ENCODE measurements around the gene PTX4.
"Not testable (repeated sequence)": the region's sequence is repeated elsewhere in the genome, so short reads cannot be mapped to it uniquely, and the experiment has no call there.

The PTX4 gene

DNA sequence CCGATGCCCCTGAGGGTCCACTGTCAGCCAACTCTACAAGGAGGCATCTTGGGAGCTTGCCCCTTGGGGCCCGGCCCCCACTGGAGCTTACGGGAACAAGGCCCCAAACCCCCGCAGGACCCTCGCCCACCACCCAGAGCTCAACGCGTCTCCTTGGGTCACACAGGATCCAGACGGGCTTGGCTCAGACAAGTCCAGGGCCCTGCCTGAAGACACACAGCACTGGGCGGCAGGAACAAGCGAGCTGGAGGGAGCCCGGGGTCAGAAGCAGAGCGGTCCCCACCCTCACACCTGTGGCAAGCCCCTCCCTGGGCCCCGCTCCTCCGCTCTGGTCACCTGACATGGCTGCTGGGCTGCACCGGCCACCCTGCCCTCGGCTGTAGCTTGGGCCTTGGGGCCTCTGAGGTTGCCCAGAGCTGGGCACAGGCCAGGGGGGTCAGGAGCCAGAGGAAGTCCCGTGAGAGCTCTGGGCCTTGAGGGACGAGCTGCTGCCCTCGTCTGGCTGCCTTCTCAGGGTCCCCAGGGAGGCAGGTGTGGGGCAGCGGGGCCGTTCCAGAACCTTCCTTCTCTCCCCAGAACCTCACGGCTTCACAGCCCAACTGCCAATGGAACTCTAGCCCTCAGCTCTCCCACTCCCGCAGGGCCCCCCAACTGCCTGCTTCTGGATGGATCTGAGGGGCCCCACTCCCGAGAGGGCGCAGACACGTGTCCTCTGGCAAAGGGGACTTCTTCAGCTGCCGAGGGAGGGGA lies 44.6 kb downstream of the PTX4 start, which contains the start of gene CCDC154:
Gene CCDC154 (minus strand): TSS at position 577 of the 750 bp plus-strand sequence. CDS start 234 bp downstream, at position 343.
- DNase-seq (ENCODE audit: low spot score), result no peak

DNA sequence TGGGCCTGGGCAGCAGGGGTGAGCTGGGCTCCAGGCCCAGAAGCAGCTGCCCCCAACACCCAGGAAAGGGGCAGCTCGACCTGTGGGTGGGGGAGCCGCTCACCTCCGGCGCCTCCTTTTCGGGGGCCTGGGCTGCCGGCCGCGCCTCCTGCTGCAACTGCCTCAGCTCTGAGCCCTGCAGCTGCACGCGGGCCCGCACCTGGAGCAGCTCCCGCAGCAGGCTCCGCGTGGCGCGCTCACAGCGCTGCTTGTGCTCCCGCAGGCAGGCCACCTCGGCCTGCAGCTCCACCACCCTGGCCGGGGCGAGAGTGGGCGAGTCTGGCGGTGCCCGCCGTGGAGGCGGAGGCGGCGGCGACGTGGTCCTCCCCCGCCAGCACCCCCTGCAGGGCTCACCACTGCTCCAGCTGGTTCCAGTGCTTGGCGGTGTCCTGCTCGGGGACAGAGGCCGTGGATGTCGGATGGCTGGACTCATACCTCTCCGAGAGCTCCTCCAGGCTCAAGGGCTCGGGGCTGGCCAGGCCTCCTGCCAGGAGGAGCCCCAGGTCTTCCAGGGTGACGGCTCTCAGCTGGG lies 45.3 kb downstream of the PTX4 start:
- DNase-seq (ENCODE audit: low spot score), result no peak

DNA sequence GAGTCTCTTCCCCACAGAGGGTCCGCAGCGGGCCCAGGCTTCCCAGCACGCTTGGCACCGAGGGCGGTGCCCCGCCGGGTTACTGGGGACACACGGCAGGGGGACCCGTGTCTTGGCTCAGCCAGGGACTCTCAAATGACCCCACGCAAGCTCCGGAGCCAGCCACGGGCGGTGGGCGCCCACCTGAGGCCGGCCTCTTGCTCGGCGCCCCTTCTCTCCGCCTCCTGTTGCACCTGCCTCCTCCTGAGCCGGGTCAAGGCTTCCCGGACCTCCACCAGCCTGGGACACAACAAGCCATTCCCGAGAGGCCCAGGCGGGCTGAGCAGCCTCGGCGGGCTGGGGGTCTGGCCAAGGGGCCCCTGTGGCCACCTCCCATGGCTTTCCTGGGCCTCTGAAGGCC lies 46.0 kb downstream of the PTX4 start:
- no peak for DNase-seq (ENCODE audit: low spot score)

DNA sequence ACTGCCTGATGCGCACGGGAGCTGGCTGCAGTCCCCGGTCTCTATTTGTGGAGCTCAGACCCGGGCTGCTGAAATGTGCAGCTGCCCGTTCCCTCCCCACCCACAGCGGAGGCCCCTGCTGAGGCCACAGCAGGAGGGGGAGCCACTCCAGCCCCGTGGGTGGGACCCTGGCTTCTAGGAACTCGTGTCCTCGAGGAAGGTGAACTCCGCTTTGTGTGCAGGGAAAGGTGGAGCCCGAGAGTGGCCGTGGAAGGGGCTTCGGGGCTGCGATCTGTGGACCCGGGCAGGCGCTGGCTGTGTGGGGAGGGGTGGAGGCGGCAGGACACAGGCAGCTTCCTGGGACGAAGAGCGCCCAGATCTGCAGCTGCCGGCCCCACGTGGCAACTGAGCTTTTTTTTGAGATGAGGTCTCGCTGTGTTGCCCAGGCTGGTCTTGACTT lies 47.3 kb downstream of the PTX4 start:
- DNase-seq (ENCODE audit: low spot score), result no peak

DNA sequence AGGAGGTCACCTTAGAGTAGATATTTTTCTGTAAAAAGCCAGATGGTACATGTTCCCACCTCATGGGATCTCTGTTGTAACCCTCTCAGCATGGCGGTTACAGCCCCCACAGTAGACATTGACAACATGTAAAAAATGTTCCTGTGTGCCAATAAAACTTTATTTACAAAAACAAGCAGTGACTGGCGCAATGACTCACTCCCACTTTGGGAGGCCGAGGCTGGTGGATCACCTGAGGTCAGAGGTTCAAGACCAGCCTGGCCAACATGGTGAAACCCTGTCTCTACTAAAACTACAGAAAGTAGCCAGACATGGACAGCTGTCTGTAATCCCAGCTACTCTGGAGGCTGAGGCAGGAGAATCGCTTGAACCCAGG lies 49.1 kb downstream of the PTX4 start:
- not testable (repeated sequence) for DNase-seq (ENCODE audit: low spot score)

DNA sequence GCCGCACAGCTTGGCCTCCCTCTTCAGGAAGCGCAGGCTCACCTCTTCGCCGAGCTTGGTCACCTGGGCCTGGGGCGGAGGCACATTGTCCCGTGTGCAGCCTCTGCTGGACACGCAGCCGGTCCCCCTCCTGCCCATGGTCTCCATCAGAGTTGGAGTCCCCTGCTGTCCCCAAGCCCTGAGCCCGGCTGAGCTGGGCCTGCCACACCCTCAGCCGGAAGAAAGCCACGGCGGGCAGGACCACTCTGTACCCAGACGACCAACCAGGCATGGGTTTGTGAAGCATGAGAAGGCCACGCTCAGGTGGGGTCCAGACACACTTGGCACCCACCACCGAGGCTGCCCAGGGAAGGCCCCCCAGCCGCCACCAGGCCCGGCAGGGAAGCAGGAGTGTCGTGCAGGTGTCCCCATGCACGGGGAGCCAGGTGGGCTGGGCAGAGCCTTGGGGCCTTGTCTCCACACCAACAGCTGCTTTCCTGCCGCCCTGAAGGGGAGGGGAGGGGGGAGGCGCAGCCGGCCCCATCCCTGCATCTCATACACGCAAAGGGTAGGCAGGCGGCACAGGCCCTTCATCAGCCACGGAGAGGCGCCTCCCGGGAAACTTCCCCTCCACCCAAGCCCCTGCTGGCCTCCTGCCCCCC lies 49.6 kb downstream of the PTX4 start:
- no peak for DNase-seq (ENCODE audit: low spot score)

DNA sequence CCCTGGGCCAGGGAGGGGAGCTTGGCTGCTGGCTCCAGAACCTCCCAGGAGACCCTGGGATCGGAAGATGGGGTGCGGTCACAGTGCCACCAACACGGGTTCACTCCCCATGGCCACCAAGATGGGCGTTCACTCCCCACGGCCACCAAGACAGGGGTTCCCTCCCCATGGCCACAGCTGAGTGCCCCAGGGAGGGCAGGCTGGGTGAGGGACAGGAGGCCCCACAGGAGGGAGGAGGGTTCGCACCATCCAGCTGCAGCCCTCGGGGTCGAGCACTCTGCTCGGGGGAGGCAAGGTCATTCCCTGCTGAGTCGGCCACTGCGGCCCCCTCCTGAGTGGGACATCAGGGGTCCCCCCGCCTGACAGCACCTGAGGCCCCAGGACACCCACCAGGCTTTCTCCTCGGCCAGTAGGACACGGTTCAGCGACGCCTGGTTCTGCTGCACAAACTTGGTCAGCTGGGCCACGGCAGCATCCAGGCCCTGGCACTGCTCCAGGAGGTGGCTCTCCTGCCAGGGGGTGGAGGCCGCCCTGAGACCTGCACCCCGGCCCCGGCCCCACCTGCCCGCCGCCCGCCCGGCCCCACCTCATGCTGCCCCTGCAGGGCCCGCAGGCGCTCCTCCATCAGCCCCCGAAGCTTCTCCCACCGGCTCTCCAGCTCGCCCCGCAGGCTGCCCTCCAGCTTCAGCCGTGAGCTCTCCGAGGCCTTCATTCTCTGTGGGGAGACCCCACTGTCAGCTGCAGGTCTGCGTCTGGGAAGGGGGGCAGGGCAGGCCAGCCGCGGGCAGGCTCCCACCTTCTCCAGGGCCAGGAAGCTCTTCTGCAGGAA lies 50.3 kb downstream of the PTX4 start:
- no peak for DNase-seq (ENCODE audit: low spot score)

DNA sequence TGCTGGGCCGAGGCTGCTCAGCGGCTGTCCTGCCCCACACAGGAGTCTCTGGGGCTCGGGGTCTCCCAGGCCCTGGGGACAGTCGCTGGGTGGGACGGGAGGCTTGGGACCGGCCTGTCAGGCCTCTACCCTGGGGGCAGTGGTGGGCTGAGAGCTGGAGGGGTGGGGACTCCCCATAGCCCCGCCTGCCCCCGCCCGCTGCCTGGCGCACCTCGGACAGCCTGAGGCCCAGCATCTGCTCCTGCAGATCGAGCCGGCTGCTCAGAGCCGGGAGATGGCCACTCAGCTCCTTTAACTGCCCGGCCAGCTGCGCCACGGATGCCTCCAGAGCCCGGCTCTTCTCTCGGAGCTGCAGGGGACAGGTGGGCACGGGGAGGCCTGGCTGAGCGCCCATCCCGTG lies 51.1 kb downstream of the PTX4 start:
- no peak for DNase-seq (ENCODE audit: low spot score)

DNA sequence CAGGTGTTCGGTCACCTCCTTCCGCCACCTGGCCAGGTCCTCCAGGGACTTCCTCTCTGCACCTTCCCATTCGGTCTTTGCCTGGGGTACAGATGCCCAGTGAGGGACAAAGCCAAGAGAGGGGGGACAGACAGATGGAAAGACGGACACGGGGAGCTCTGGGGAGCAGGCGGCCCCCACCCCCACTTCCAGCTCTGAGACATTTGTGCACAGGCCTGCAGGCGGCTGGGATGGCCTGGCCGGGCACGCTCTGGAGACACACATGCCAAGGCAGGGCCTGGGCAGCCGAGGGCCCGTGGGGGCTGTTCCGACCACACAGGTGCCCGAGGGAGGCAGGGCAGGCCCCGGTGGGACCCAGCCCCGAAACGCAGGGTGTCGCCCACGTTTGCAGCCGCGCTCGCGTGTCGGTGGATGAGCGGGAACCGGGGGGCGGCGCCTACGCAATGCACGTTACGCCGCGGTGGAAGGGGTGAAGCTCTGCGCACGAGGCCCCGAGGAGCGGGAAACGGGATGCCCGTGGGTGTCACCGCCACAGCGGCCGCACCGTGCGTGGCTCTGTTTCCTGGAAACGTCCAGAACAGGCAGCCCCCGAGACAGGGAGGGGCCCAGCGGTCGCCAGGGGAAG lies 51.9 kb downstream of the PTX4 start:
- no peak for DNase-seq (ENCODE audit: low spot score)

DNA sequence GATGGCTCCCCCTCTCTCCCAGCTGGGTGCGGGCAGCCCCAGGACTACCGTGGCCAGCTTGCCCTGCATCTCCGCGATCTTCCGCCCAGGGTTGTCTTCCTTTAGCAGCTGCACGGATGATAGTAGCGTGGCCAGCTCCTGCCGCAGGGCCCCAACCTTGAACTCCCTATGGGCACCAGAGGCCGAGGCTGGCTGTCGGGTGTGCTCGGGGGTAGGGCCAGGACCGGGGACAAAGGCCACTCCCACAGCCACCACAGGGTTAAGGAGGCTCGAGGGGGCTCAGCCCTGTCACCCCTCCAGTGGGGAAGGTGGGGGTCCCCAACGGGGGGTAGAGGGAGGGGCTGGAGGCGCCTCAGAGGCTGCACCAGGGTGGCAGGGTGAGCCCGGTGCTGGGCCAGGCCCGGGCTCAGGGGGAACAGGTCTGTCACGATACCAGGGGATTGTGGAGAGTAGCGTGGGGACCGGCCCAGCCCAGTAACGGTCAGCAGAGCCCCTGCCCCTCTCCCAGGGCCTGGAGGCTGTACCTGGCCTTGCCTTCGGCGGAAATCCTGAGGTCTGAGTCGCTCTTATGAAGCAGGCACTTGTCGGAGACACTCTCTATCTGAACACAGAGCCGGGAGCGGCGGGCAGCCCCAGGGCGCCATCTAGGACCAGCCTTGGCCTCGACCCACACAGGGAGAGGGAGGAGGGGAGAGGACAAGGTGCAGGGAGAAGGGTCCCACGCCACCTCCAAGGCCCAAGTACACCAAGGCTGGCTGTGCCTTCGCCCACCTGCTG lies 52.6 kb downstream of the PTX4 start:
- DNase-seq (ENCODE audit: low spot score), result no peak
